Colonic mucosa (tissue), 4 donors: ENCODE data around the gene HTRA3. TPM values are rescaled to one million over a fixed set of nuclear protein-coding genes. Genes with fewer than 3 reads are reported as not detected.

Source experiments
- DNase-seq: peaks from one replicate; pipeline ENCODE4 v3.0.0-alpha.2; 2020
- H3K27ac ChIP-seq: fragments of 200-600 bp; one replicate; pipeline ENCODE4 v1.8.0; 2021
- H3K27me3 ChIP-seq: fragments of 200-600 bp; one replicate; pipeline ENCODE4 v1.8.0; 2021
- H3K36me3 ChIP-seq: fragments of 200-600 bp; one replicate; pipeline ENCODE4 v1.8.0; 2021
- H3K4me1 ChIP-seq: fragments of 200-600 bp; one replicate; pipeline ENCODE4 v1.8.0; 2021; ENCODE audit warnings: mild to moderate bottlenecking
- H3K4me3 ChIP-seq: fragments of 200-600 bp; one replicate; pipeline ENCODE4 v1.8.0; 2021
- H3K9ac ChIP-seq, 2 donors: one replicate each; pipeline ENCODE4 v1.7.0; 2013; ENCODE audit warnings: control low read depth in 2 of 2, low read depth in 2 of 2, low read length in 2 of 2
- H3K9me3 ChIP-seq: fragments of 200-600 bp; one replicate; pipeline ENCODE4 v1.8.0; 2021
- CTCF ChIP-seq: fragments of 200-600 bp; IDR thresholded peaks from one replicate; pipeline ENCODE4 v1.8.0; 2022; ENCODE audit warnings: antibody characterized with exemption, mild to moderate bottlenecking
- intact Hi-C: fragments of 100-400 bp; cut with DNase I; formaldehyde crosslinking; loops from one replicate; pipeline ENCODE4 v1.14.1; 2022
- total RNA-seq, 2 donors: library from RNA; stranded (reverse); fragmentation: NEBNext Ultra II Directional in 1 of 2; extraction: Animal tissue kit (Norgen Biotek cat#: 25700) in 1 of 2; gene quantifications; one replicate each; pipeline ENCODE4 v1.2.1, GENCODE V29; 2021
- donor health status: healthy.
- donor health status: DM: no; HTN: no; CAD: no.
- donor health status: DM: no; HTN: no; CAD: no.

HTRA3 gene
- total RNA-seq, 2 donors from 2014 or later = 1.3 to 5.0 TPM

GRCh38 chr4:8242782-8243560, 26.6 kb upstream of the HTRA3 start:
- no peaks in the 10 kb centered on the region for H3K27me3 ChIP-seq
- no peaks in the 10 kb centered on the region for H3K36me3 ChIP-seq
- no peak overlapping the region for H3K9ac ChIP-seq

GRCh38 chr4:8244001-8244757, 25.4 kb upstream of the HTRA3 start:
- no peaks in the 10 kb centered on the region for H3K4me1 ChIP-seq
- H3K4me3 ChIP-seq = no peak overlapping the region
- no peaks in the 10 kb centered on the region for H3K9me3 ChIP-seq
- no peak for TF ChIP-seq CTCF
- no peak overlapping the region for H3K9ac ChIP-seq
- intact Hi-C loops = loop anchor here (5.0 kb wide), 1 partner anchor 158 kb away; no protein-coding TSS in a partner anchor
- no peak for DNase-seq
- no peaks in the 10 kb centered on the region for H3K36me3 ChIP-seq
- no peak overlapping the region for H3K27ac ChIP-seq
- H3K27me3 ChIP-seq = no peaks in the 10 kb centered on the region

More at GRCh38 chr4:8242782-8243560, 26.6 kb upstream of the HTRA3 start:
- no peak for TF ChIP-seq CTCF
- Histone ChIP-seq H3K9me3 (no peaks in the 10 kb centered on the region), H3K4me3 (no peak overlapping the region), H3K27ac (no peak overlapping the region), H3K4me1 (no peaks in the 10 kb centered on the region)
- DNase-seq = no peak
- intact Hi-C loops = loop anchor here (5.0 kb wide), 1 partner anchor 159 kb away; no protein-coding TSS in a partner anchor

GRCh38 chr4:8244931-8245460, 24.6 kb upstream of the HTRA3 start:
- Histone ChIP-seq H3K9me3 (no peaks in the 10 kb centered on the region), H3K27ac (no peak overlapping the region), H3K36me3 (no peaks in the 10 kb centered on the region), H3K9ac (no peak overlapping the region), H3K4me1 (no peaks in the 10 kb centered on the region), H3K27me3 (no peaks in the 10 kb centered on the region), H3K4me3 (no peak overlapping the region)
- no peak for TF ChIP-seq CTCF
- intact Hi-C loops = loop anchor here (5.0 kb wide), 1 partner anchor 157 kb away; no protein-coding TSS in a partner anchor
- DNase-seq = no peak

- Histone ChIP-seq H3K36me3 (no peaks in the 10 kb centered on the region), H3K4me1 (no peaks in the 10 kb centered on the region), H3K9ac (no peak overlapping the region), H3K27ac (no peak overlapping the region), H3K4me3 (no peak overlapping the region), H3K9me3 (no peaks in the 10 kb centered on the region), H3K27me3 (no peaks in the 10 kb centered on the region)
- intact Hi-C loops = no loop called here
- TF ChIP-seq CTCF = no peak
- DNase-seq = no peak
Measured at GRCh38 chr4:8245884-8246833, 23.4 kb upstream of the HTRA3 start.
